Measurements from ENCODE around the gene TRMU.

The TRMU gene

DNA sequence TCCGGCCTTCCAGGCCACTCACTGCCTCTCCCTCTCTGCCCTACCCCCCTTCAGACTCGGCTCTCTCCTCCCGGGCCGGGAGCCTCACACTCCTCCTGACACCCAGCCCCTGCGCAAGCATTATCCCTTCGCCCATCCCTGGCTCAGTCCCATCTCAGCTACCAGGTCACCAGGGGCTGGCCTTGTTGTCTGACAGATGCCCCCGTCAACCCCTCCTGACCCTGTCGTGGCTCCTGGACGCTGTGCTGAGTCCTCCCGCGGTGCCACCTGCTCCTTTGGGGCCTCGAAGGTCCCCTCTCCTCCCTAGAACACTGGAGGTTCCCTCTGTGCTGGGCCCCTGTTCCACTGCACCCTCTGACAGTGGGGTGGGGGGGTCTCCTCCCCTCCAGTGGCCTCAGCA, 32.9 kb downstream of the TRMU start:
- no peak for DNase-seq (ENCODE audit: low read depth, low spot score)
- no peak overlapping the region for H3K4me3 ChIP-seq (ENCODE audit: low read depth, low read length)
- in situ Hi-C loops (cut with HindIII; ENCODE audit: low sequenced_read_pairs): no loop called here
- no peak for TF ChIP-seq CTCF (IDR thresholded peaks at IDR 0.05; ENCODE audit: low read depth, low read length)

- TF ChIP-seq CTCF (IDR thresholded peaks at IDR 0.05; ENCODE audit: low read depth, low read length): no peak
- DNase-seq (ENCODE audit: low read depth, low spot score): no peak
- in situ Hi-C loops (cut with HindIII; ENCODE audit: low sequenced_read_pairs): no loop called here
- no peak overlapping the region for H3K4me3 ChIP-seq (ENCODE audit: low read depth, low read length)
Observed at GRCh38 chr22:46368871-46369715, 33.6 kb downstream of the TRMU start.

DNA sequence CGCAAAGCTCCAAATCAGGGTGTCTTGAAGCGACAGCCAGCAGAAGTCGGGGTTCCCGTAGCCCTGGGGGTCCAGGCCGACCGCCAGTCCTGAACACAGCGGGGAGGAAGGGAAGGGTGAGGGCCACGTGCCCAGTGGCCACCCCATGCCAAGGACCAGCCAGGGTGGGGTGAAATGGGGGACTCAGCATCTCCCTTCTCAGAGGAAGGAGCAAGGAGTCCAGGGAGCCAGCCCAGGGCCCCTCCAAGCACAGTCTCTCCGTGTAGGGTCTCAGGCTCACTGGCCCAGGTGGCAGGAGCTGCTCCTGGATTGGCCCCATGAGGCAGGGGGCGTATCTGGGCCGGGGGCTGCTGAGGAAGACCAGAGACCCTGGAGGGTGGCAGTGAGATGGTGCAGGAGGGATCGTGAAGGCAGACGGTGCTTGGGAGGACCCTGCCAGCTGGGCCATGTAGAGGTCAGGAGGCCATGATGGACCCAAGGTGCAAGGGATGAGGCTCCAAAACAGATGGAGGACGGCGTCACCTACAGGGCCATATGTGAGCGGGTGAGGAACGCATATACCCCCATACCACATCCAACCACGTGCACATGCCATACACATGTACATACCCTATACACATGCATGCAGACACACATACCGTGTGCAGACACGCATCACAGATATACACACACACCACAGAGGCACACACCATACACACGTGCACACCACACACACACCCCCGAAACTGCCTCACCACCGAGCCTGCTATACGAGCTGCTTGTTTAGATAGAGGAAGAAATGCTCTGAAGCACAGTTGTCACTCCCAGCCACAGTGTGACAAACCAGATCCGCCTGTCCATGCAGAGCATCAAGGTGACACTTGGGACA, 34.4 kb downstream of the TRMU start:
- TF ChIP-seq CTCF (IDR thresholded peaks at IDR 0.05; ENCODE audit: low read depth, low read length): no peak
- H3K4me3 ChIP-seq (ENCODE audit: low read depth, low read length): no peak overlapping the region
- no peak for DNase-seq (ENCODE audit: low read depth, low spot score)
- in situ Hi-C loops (cut with HindIII; ENCODE audit: low sequenced_read_pairs): no loop called here

DNA sequence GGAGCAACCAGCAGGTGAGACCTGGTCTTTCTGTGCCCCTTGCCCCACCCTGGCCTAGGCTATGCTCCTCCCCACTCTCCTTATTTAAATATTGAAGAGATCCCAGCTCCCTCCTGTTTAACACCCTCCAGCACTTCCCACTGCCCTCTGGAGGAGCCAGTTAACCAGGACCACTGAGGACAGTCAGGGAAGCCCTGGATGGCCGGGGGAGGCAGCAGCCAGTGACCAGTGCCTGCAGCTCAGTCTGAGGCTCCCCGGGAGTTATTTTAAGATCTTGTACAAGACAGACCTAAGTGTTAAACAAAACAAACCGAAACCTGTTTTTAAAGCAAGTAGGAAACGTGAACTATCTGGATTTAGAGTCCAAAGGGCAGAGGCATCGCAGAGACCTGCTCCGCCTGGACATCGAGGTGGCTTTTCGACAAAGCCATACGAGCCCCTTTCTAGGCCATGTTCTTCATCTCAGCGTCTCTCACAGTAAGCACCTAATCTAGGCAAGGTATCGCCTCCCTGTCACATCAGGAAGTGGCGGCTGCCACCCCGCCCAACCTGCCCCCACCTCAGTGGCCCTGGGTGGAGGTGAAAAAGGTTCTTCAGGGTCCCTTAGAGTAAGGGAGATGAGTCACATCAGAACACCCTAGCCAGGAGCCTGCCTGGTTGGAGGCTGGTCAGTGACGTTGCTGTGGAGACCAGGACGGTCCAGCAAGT, 35.2 kb downstream of the TRMU start:
- DNase-seq (ENCODE audit: low read depth, low spot score): no peak
- TF ChIP-seq CTCF (IDR thresholded peaks at IDR 0.05; ENCODE audit: low read depth, low read length): no peak

DNA sequence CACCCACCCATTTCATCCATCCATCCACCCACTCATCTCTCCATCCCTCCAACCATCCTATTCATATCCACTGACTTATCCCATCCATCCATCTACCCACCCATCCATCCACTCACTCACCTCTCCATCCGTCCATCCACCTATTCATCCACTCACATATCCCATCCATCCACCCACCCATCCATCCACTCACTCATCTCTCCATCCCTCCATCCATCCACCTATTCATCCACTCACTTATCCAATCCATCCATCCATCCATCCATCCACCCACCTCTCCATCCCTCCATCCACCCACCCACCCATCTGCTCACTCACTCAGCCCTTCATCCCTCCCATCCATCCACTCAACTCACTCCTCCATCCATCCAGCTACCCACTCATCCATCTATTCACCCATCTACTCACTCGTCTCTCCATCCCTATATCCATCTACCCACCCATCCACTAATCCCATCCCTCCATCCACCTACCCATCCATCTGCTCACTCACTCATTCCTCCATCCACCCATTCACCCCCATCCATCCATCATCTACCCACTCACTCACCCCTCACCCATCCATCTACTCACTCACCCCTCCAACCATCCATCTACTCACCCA, 36.2 kb downstream of the TRMU start:
- H3K4me3 ChIP-seq (ENCODE audit: low read depth, low read length): no peak overlapping the region
- no peak for TF ChIP-seq CTCF (IDR thresholded peaks at IDR 0.05; ENCODE audit: low read depth, low read length)
- DNase-seq (ENCODE audit: low read depth, low spot score): no peak
- in situ Hi-C loops (cut with HindIII; ENCODE audit: low sequenced_read_pairs): no loop called here

More for the DNA sequence above, 35.2 kb downstream of the TRMU start:
- H3K4me3 ChIP-seq (ENCODE audit: low read depth, low read length): no peak overlapping the region
- in situ Hi-C loops (cut with HindIII; ENCODE audit: low sequenced_read_pairs): no loop called here

DNA sequence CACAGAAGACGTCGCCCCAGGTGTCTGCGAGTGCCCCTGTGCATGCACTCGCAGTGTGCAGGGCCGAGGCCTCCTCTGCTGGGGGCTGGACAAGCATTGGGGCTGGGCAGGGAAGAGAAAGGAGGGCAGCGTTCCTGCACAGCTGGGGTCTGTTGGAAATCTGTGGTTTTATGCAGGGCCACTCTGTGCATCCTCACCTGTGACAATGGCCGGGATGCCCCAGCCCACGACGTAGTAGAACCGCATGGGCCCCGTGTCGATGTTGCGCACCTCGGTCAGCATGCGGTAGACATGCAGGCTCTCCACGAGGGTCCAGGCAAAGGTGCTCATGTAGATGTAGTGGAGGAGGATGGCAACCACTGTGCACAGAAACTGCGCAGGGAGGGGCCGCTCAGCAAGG, 37.2 kb downstream of the TRMU start:
- in situ Hi-C loops (cut with HindIII; ENCODE audit: low sequenced_read_pairs): no loop called here
- no peak overlapping the region for H3K4me3 ChIP-seq (ENCODE audit: low read depth, low read length)
- no peak for TF ChIP-seq CTCF (IDR thresholded peaks at IDR 0.05; ENCODE audit: low read depth, low read length)
- DNase-seq (ENCODE audit: low read depth, low spot score): no peak

Measured in astrocyte of the spinal cord (primary cell).